Neuronal stem cell (in vitro differentiated cells): ENCODE results near the gene REEP3.

Experiments
- DNase-seq: peaks from one replicate; pipeline ENCODE4 v3.0.0-alpha.2; 2013; ENCODE audit warnings: low spot score
- H2AFZ ChIP-seq: one replicate; pipeline ENCODE4 v1.6.1; 2013; ENCODE audit warnings: mild to moderate bottlenecking, low read length, inconsistent platforms
- H2AK5ac ChIP-seq: 2 replicates; pipeline ENCODE4 v1.6.1; 2013; ENCODE audit warnings: low read depth, mild to moderate bottlenecking, inconsistent platforms, low read length, moderate library complexity, mixed read lengths
- H2BK120ac ChIP-seq: 2 replicates; pipeline ENCODE4 v1.6.1; 2013; ENCODE audit warnings: low read depth, mild to moderate bottlenecking, inconsistent platforms, low read length, moderate library complexity, mixed read lengths
- H2BK12ac ChIP-seq: one replicate; pipeline ENCODE4 v1.6.1; 2013; ENCODE audit warnings: low read length, inconsistent platforms
- H2BK15ac ChIP-seq: 2 replicates; pipeline ENCODE4 v1.6.1; 2013; ENCODE audit warnings: mild to moderate bottlenecking, low read length, inconsistent platforms, mixed read lengths
- H2BK5ac ChIP-seq: one replicate; pipeline ENCODE4 v1.6.1; 2013; ENCODE audit warnings: inconsistent platforms, mild to moderate bottlenecking, low read length, moderate library complexity
- H3K14ac ChIP-seq: one replicate; pipeline ENCODE4 v1.6.1; 2013; ENCODE audit warnings: low read length, inconsistent platforms
- H3K18ac ChIP-seq: 2 replicates; pipeline ENCODE4 v1.6.1; 2013; ENCODE audit warnings: low read length, inconsistent platforms
- H3K23ac ChIP-seq: 2 replicates; pipeline ENCODE4 v1.6.1; 2013; ENCODE audit warnings: low read depth, mild to moderate bottlenecking, mixed read lengths, low read length, inconsistent platforms; ENCODE audit not compliant: poor library complexity
- H3K27ac ChIP-seq: replicated peaks from 3 replicates; pipeline ENCODE4 v1.5.1; 2013; ENCODE audit warnings: low read length, inconsistent platforms
- H3K27me3 ChIP-seq, 3 experiments: 2 replicates each; pipeline ENCODE4 v1.6.1; 2013; ENCODE audit warnings: low read length in 3 of 3, mild to moderate bottlenecking in 2 of 3, inconsistent platforms in 1 of 3, low read depth in 1 of 3, mixed read lengths in 1 of 3, moderate library complexity in 1 of 3; ENCODE audit not compliant: control insufficient read depth in 3 of 3, insufficient read depth in 3 of 3
- H3K36me3 ChIP-seq, 2 donors: replicated peaks in 1 of 2; 2 replicates each; pipeline ENCODE4 v1.6.1; 2013; ENCODE audit warnings: low read length in 2 of 2; ENCODE audit not compliant: control insufficient read depth in 2 of 2, insufficient read depth in 2 of 2
- H3K4ac ChIP-seq: 2 replicates; pipeline ENCODE4 v1.6.1; 2013; ENCODE audit warnings: inconsistent platforms, mild to moderate bottlenecking, low read length, moderate library complexity
- H3K4me1 ChIP-seq, 2 donors: 1 replicate in 1 of 2; 2 replicates in 1 of 2; pipeline ENCODE4 v1.6.1; 2013; ENCODE audit warnings: low read length in 2 of 2, low read depth in 1 of 2; ENCODE audit not compliant: control insufficient read depth in 2 of 2, insufficient read depth in 1 of 2
- H3K4me2 ChIP-seq: one replicate; pipeline ENCODE4 v1.6.1; 2013; ENCODE audit warnings: mild to moderate bottlenecking, low read length, inconsistent platforms; ENCODE audit not compliant: insufficient read depth, poor library complexity, severe bottlenecking
- H3K4me3 ChIP-seq, 2 donors: 2 replicates each; pipeline ENCODE4 v1.5.1; 2013; ENCODE audit warnings: low read length in 2 of 2, mild to moderate bottlenecking in 2 of 2, inconsistent platforms in 1 of 2, moderate library complexity in 1 of 2
- H3K79me1 ChIP-seq: one replicate; pipeline ENCODE4 v1.6.1; 2013; ENCODE audit warnings: low read depth, mild to moderate bottlenecking, inconsistent platforms, low read length, moderate library complexity
- H3K9ac ChIP-seq: one replicate; pipeline ENCODE4 v1.6.1; 2013; ENCODE audit warnings: mild to moderate bottlenecking, low read depth, low read length, inconsistent platforms; ENCODE audit not compliant: poor library complexity
- H3K9me3 ChIP-seq, 2 donors: replicated peaks in 1 of 2; 2 replicates each; pipeline versions ENCODE3 to v1.6.1; 2013; ENCODE audit warnings: low read length in 2 of 2, mild to moderate bottlenecking in 2 of 2, inconsistent platforms in 1 of 2, low read depth in 1 of 2, mixed read lengths in 1 of 2, moderate library complexity in 1 of 2; ENCODE audit not compliant: control insufficient read depth in 2 of 2, insufficient read depth in 1 of 2
- H4K8ac ChIP-seq: one replicate; pipeline ENCODE4 v1.6.1; 2013; ENCODE audit warnings: low read depth, mild to moderate bottlenecking, inconsistent platforms, low read length, moderate library complexity
- H4K91ac ChIP-seq: one replicate; pipeline ENCODE4 v1.6.1; 2013; ENCODE audit warnings: low read length, low read depth, mild to moderate bottlenecking, inconsistent platforms; ENCODE audit not compliant: poor library complexity
- WGBS, 2 donors: extraction: QIAGEN DNeasy Blood & Tissue Kit; methylation state at CpG; one replicate each; pipeline ENCODE4 v1.1.7; 2013; ENCODE audit warnings: missing lambda C conversion rate in 2 of 2, mixed read lengths in 1 of 2; ENCODE audit not compliant: insufficient read length in 2 of 2, insufficient replicate concordance in 1 of 2; ENCODE audit errors: extremely low coverage in 2 of 2; 5-methylcytosine and 5-hydroxymethylcytosine counted together

Gene REEP3

DNA sequence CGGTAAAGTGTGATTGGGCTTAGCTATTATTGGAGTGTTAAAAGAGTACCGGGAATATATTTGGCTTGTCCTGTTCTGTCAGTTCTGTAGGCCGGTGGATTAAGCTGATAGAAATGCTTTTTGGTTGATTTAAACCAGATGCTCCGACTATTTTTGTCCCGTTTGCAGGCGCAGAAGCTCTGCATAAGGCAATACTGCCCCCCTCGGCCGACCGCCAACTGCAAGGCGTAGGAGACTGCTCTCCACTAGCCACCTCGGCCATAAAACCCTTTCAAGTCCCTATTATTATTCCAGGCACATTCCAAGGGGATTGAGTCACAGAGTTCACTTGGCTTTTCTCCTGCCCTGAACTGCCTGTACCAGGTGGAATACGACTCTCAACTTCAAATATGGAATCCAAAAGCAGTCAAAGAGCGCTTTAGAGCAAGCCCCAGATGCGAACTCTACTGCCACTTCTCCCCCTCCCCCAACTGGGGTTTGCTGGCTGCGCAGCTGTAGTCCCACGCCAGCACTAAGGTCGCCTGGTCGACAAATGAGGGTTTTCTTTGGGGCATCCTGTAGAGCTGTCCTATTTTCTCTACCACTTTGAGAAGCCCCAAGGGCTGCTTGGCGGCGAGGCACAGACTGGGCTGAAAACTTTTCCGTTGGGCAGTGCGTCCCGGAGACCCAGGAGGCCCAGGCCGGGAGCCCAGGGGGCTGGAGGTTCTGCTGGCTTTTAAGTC lies 108.3 kb downstream of the REEP3 start:
- H2AK5ac ChIP-seq: no peak overlapping the region
- no peak overlapping the region for H3K4ac ChIP-seq
- peak overlapping the region; percentile 82 for H3K4me2 ChIP-seq
- WGBS, 2 donors: no CpG with 5 or more reads among the region's 24 CpGs
- H4K91ac ChIP-seq: no peak overlapping the region
- no peak overlapping the region for H2BK120ac ChIP-seq
- H3K36me3 ChIP-seq: no peaks in the 10 kb centered on the region
- H3K9ac ChIP-seq: peak overlapping the region; percentile 63
- peak overlapping the region; percentile 91 for H3K18ac ChIP-seq
- H4K8ac ChIP-seq: no peak overlapping the region
- H3K4me3 ChIP-seq: peak overlapping the region; percentile 80 to 90
- peak overlapping the region; percentile 48 for H2BK12ac ChIP-seq
- H3K14ac ChIP-seq: no peak overlapping the region
- no peaks in the 10 kb centered on the region for H3K9me3 ChIP-seq
- H2AFZ ChIP-seq: peak overlapping the region; percentile 99
- DNase-seq: peak; percentile 88
- peak overlapping the region; percentile 1 for H2BK15ac ChIP-seq
- H3K4me1 ChIP-seq: peaks cover 9 to 14% of the 10 kb centered on the region in 2 donors
- H3K27me3 ChIP-seq: peaks cover 0 to 2% (median 0%) of the 10 kb centered on the region in 3 experiments
- peak overlapping the region; percentile 83 for H3K23ac ChIP-seq
- no peaks in the 10 kb centered on the region for H3K79me1 ChIP-seq
- peak overlapping the region; percentile 86 for H3K27ac ChIP-seq
- H2BK5ac ChIP-seq: peak overlapping the region; percentile 15

DNA sequence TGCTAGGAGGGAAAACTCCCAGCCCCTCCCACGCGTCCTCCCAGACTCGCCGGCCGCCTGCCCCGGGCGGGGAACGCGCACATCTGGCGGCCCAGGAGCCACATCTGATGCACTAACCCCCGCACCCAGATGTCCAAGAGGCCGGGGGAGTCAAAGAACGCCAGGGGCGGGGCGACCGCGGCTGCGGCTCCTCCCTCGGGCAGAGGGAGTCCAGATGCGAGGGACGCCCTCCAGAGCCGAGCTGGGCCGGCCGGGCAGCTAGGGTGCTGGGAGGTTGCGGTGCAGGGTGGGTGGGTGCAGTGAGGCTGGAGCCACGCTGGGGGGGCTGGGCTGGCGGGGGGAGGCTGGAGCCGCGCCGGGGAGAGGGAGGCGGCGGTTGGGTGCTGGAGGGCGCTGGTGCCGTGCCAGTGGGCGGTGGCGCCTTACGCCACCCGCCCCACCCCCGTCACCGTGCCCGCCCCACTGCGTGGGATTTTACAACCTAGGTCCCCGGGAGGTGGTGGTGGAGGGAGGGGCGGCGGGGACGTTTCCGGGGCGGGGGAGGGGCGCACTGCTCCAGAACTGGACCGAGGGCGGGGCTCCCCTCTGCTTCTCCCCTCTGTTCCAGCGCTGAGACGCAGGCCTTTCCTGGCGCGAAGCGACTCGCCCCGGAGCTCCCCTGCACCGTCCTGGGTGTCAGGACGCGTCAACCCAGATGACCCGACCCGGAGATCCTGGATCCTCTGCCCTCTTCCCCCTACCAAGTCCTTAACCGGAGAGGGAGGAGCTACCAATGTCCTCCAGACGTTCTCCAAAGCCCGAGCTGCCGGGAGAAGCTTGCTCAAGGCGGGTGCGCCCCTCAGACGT lies 109.1 kb downstream of the REEP3 start:
- peak overlapping the region; percentile 82 for H3K4me2 ChIP-seq
- H4K91ac ChIP-seq: no peak overlapping the region
- no peaks in the 10 kb centered on the region for H3K79me1 ChIP-seq
- H3K9ac ChIP-seq: peak overlapping the region; percentile 63
- peak; percentile 73 for DNase-seq
- peak overlapping the region; percentile 86 for H3K27ac ChIP-seq
- no peaks in the 10 kb centered on the region for H3K36me3 ChIP-seq
- WGBS, 2 donors: no CpG with 5 or more reads among the region's 70 CpGs
- peaks cover 9 to 14% of the 10 kb centered on the region in 2 donors for H3K4me1 ChIP-seq
- no peak overlapping the region for H3K4ac ChIP-seq
- H3K23ac ChIP-seq: peak overlapping the region; percentile 94
- H2BK15ac ChIP-seq: peak overlapping the region; percentile 1
- H3K14ac ChIP-seq: no peak overlapping the region
- H2BK120ac ChIP-seq: no peak overlapping the region
- H2BK12ac ChIP-seq: peak overlapping the region; percentile 48
- no peak overlapping the region for H2AK5ac ChIP-seq
- peak overlapping the region; percentile 80 for H2BK5ac ChIP-seq
- H3K27me3 ChIP-seq: peaks cover 0 to 2% (median 0%) of the 10 kb centered on the region in 3 experiments
- H2AFZ ChIP-seq: peak overlapping the region; percentile 99
- no peak overlapping the region for H4K8ac ChIP-seq
- no peaks in the 10 kb centered on the region for H3K9me3 ChIP-seq
- H3K4me3 ChIP-seq: peak overlapping the region; percentile 80 to 90
- peak overlapping the region; percentile 92 for H3K18ac ChIP-seq

DNA sequence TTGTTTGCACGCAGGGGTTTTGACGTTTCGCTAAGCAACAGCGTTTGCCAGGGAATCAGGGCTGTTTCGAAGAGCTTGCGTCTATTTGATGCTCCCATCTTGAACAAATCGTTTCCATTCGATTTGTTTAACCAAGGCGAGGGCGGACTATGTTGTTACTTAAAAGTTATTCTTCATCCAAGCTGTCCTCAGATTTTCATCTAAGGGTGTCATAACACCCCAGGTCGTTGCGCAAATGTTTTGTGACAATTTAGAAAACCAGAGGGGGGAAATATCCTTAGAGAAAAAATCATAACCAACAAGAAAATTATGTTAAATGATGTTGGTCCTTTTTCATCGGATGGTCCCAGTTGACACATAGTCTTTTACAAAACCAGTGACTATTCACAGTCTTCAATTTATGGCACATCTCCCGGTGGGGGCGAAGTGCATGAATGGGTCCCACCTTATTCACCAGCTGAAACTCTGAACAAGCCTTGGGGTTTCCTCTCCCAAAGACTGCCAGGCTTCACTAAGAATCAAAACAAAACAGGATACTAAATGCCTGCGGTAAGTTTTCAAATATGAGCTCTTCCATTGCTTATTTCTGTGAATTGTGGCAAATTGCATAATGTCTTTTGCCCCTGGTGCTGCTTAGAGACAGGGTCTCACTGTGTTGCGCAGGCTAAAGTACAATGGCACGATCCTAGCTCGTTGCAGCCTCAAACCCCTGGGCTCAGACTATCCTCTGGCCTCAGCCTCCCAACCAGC lies 109.9 kb downstream of the REEP3 start:
- Histone ChIP-seq H3K4me1 (peaks cover 9 to 14% of the 10 kb centered on the region in 2 donors), H2BK120ac (no peak overlapping the region), H3K4me2 (peak overlapping the region; percentile 82), H3K79me1 (no peaks in the 10 kb centered on the region), H3K4ac (no peak overlapping the region), H2BK5ac (peak overlapping the region; percentile 80), H3K27me3 (peaks cover 0 to 2% (median 0%) of the 10 kb centered on the region in 3 experiments), H2AK5ac (no peak overlapping the region), H3K9ac (peak overlapping the region; percentile 63), H4K8ac (no peak overlapping the region), H3K18ac (peak overlapping the region; percentile 92), H3K27ac (peak overlapping the region; percentile 66), H3K9me3 (no peaks in the 10 kb centered on the region), H3K14ac (no peak overlapping the region), H2BK12ac (no peak overlapping the region), H3K23ac (no peak overlapping the region), H3K36me3 (no peaks in the 10 kb centered on the region), H3K4me3 (peak overlapping the region; percentile 80 to 90), H4K91ac (no peak overlapping the region), H2AFZ (peak overlapping the region; percentile 99), H2BK15ac (no peak overlapping the region)
- DNase-seq: no peak
- no CpG with 5 or more reads among the region's 19 CpGs for WGBS, 2 donors
